C1 segment of cervical spinal cord (tissue), 14 donors: Measurements from ENCODE around the gene ERCC1.
"Not testable (repeated sequence)": the region's sequence is repeated elsewhere in the genome, so short reads cannot be mapped to it uniquely, and the experiment has no call there.

ENCODE experiments used
- DNase-seq, 14 donors: peaks; one replicate each; lab custom pipeline; 2025; lab: John Stamatoyannopoulos, UW

The ERCC1 gene

GRCh38 chr19:45455707-45456499, 32.2 kb upstream of the ERCC1 start:
- peak in 10 of 14 donors; percentile 11 to 66 (median 24) for DNase-seq

GRCh38 chr19:45451850-45452387, 28.2 kb upstream of the ERCC1 start:
- DNase-seq = no peak

- DNase-seq = peak in 2 of 14 donors; percentile 20 to 64
These were observed 27.6 kb upstream of the ERCC1 start for GRCh38 chr19:45451131-45451849.

GRCh38 chr19:45450012-45450333, 26.3 kb upstream of the ERCC1 start:
- no peak for DNase-seq

GRCh38 chr19:45448887-45449299, 25.2 kb upstream of the ERCC1 start:
- no peak for DNase-seq

- no peak for DNase-seq
These were observed 24.7 kb upstream of the ERCC1 start for GRCh38 chr19:45448425-45448756.

GRCh38 chr19:45446944-45447343, 23.2 kb upstream of the ERCC1 start:
- no peak for DNase-seq

GRCh38 chr19:45446295-45446694, 22.6 kb upstream of the ERCC1 start:
- no peak for DNase-seq

GRCh38 chr19:45445139-45445538, 21.4 kb upstream of the ERCC1 start:
- DNase-seq = no peak

GRCh38 chr19:45444318-45445041, 20.8 kb upstream of the ERCC1 start:
- peak; percentile 10 to 87 (median 72) for DNase-seq

GRCh38 chr19:45443462-45444317, 20.0 kb upstream of the ERCC1 start:
- peak in 13 of 14 donors; percentile 13 to 86 (median 58) for DNase-seq

GRCh38 chr19:45442778-45443461, 19.2 kb upstream of the ERCC1 start:
- DNase-seq = peak in 9 of 14 donors; percentile 5 to 51 (median 36)

- DNase-seq = no peak
These were observed 18.7 kb upstream of the ERCC1 start for GRCh38 chr19:45442408-45442777.

GRCh38 chr19:45440873-45441654, 17.3 kb upstream of the ERCC1 start:
- no peak for DNase-seq

GRCh38 chr19:45440259-45440638, 16.5 kb upstream of the ERCC1 start:
- peak in 1 of 14 donors; percentile 45 for DNase-seq

GRCh38 chr19:45439569-45440258, 16.0 kb upstream of the ERCC1 start:
- DNase-seq = peak; percentile 11 to 93 (median 82)

- DNase-seq = no peak
These were observed 15.5 kb upstream of the ERCC1 start for GRCh38 chr19:45439190-45439568.

GRCh38 chr19:45437328-45437727, 13.6 kb upstream of the ERCC1 start:
- DNase-seq = no peak

- not testable (repeated sequence) for DNase-seq
These were observed 8.8 kb upstream of the ERCC1 start for GRCh38 chr19:45432543-45432942.
